ENCODE data around the gene GNG3. TPM values are rescaled to one million over a fixed set of nuclear protein-coding genes. Genes with fewer than 3 reads are reported as not detected.

Gene GNG3
- total and polyA plus RNA-seq, 2 of the 8 experiments (the other 6 are each of a cell fraction or from before 2014, with no cell fraction given), result 4.9 to 12.1 TPM

DNA sequence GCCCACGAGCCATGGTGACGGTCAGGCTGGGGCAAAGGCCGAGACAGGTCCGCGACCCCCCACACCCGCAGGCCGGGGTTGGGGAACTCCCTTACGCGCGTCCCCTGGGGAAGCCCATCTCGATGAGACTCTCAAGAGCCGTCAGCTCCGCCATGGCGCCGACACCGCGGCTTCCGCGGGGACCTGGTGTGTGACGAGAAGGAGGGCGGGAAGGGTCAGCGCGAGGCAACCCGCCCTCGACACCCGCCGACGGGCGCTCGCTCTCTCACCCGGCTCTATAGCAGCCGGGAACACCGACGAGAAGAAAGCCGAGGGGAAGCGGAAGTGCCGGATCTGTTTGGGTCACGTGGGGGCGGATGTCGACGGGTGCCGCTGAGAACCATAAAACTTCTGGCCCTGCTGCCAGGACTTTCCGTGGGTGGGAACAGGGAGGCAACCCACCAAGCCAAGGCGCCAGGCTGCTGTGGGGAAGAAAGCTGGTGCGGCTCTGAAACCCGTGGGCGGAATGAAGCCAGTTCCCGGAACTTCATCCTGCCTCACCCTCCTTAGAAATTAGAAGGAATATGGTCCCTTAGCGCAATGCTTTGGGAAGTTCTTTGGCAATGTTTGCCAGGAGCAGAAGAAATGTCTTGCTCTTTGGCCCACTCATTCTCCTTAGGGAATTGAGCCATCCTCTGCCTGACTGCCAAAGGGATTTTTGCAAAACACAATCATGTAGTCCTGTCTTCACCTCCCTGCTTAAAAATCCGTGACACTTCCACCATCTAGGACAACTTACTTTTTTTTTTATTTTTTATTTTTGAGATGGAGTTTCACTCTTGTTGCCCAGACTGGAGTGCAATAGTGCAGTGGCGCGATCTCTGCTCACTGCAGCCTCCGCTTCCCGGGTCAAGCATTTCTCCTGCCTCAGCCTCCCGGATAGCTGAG lies 28.4 kb upstream of the GNG3 start, which contains the start of gene UBXN1 (continued):
- TF ChIP-seq E2F6 (IDR thresholded peaks at IDR 0.05) (peak; percentile 73), BCL11A (IDR thresholded peaks at IDR 0.05; ENCODE audit: low read depth in 2 of 2, low read length in 2 of 2) (no peak), RFX5 (IDR thresholded peaks at IDR 0.05; ENCODE audit: borderline replicate concordance, low read depth, low read length) (no peak), PHF8 (conservative IDR thresholded peaks at IDR 0.05; ENCODE audit: low read depth, low read length) (peak; percentile 79), SIN3A (conservative IDR thresholded peaks at IDR 0.05 in 1 of 2, IDR thresholded peaks at IDR 0.05 in 1 of 2; ENCODE audit: low read depth in 1 of 2, low read length in 2 of 2) (peak; percentile 80 to 92; a peak in 3 of 4 replicates), SAP30 (IDR thresholded peaks at IDR 0.05; ENCODE audit: insufficient read depth, insufficient replicate concordance, low read length) (peak; percentile 34), TBP (IDR thresholded peaks at IDR 0.05; ENCODE audit: low read depth, low read length) (peak; percentile 72), SIX5 (IDR thresholded peaks at IDR 0.05; ENCODE audit: low read depth, low read length) (no peak), RNF2 (IDR thresholded peaks at IDR 0.05; ENCODE audit: borderline replicate concordance, low read depth, low read length, missing control alignments, poor library complexity, severe bottlenecking) (no peak), EP300 (IDR thresholded peaks at IDR 0.05; ENCODE audit: borderline replicate concordance in 1 of 2, low read depth in 2 of 2, low read length in 2 of 2) (no peak), HDAC2 (IDR thresholded peaks at IDR 0.05; ENCODE audit: borderline replicate concordance in 1 of 2, low read depth in 2 of 2, low read length in 2 of 2) (peak in 1 of 2 experiments; percentile 81; a peak in 1 of 4 replicates), GTF2F1 (IDR thresholded peaks at IDR 0.05; ENCODE audit: borderline replicate concordance, low read depth, low read length) (0 out of 2 replicates have a peak, but pooled peaks have one; percentile 26), KDM1A (IDR thresholded peaks at IDR 0.05; ENCODE audit: borderline replicate concordance, low read length) (no peak), CTBP2 (IDR thresholded peaks at IDR 0.05; ENCODE audit: borderline replicate concordance, insufficient read depth, insufficient read length, low read length) (no peak), SP2 (IDR thresholded peaks at IDR 0.05; ENCODE audit: low read length) (no peak), KDM5A (IDR thresholded peaks at IDR 0.05; ENCODE audit: low read length) (peak; percentile 62; the same call in 1 of the 2 replicates), CBX8 (IDR thresholded peaks at IDR 0.05; ENCODE audit: borderline replicate concordance, low read depth, low read length) (no peak), SIRT6 (IDR thresholded peaks at IDR 0.05; ENCODE audit: low read length) (no peak), YY1 (IDR thresholded peaks at IDR 0.05; ENCODE audit: low read depth, low read length) (peak; percentile 52; the same call in 1 of the 2 replicates)
- TF ChIP-seq, protein P1, sequence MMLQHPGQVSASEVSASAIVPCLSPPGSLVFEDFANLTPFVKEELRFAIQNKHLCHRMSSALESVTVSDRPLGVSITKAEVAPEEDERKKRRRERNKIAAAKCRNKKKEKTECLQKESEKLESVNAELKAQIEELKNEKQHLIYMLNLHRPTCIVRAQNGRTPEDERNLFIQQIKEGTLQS (IDR thresholded peaks at IDR 0.05; ENCODE audit: insufficient read depth, low read depth, low read length), result peak; percentile 88
